SK-N-SH treated with all-trans-retinoic acid at 6 μM for 48 hours (cell line): ENCODE measurements around the gene CDK5RAP2.

Experiments
- ATAC-seq: fragments of 200-7000 bp; cut with Tn5 transposase; 3 replicates; pipeline ENCODE4 v1.9.1; 2020; ENCODE audit warnings: mild to moderate bottlenecking, moderate library complexity
- ARNTL ChIP-seq: fragments of 450-650 bp; formaldehyde crosslinking; IDR thresholded peaks from 2 replicates; pipeline ENCODE4 v1.5.0; 2020; ENCODE audit warnings: low read depth, mild to moderate bottlenecking, moderate library complexity, borderline replicate concordance
- BACH2 ChIP-seq: fragments of 250-450 bp; sonication (Bioruptor Pico); IDR thresholded peaks from 2 replicates; pipeline ENCODE4 v1.9.0; 2021; ENCODE audit warnings: mild to moderate bottlenecking, borderline replicate concordance
- CSDC2 ChIP-seq: fragments of 250-450 bp; sonication (Bioruptor Pico); IDR thresholded peaks from 2 replicates; pipeline ENCODE4 v1.5.0; 2020; ENCODE audit warnings: mild to moderate bottlenecking, moderate library complexity
- ESRRG ChIP-seq: fragments of 250-450 bp; sonication (Bioruptor Pico); IDR thresholded peaks from 2 replicates; pipeline ENCODE4 v1.6.1; 2021; ENCODE audit warnings: mild to moderate bottlenecking
- GLIS3 ChIP-seq: fragments of 250-450 bp; sonication (Bioruptor Pico); IDR thresholded peaks from 2 replicates; pipeline ENCODE4 v1.5.0; 2020; ENCODE audit warnings: mild to moderate bottlenecking, moderate library complexity
- ISL1 ChIP-seq: fragments of 250-450 bp; sonication (Bioruptor Pico); IDR thresholded peaks from 2 replicates; pipeline ENCODE4 v2.1.2; 2022; ENCODE audit warnings: mild to moderate bottlenecking, moderate library complexity
- OSR1 ChIP-seq: fragments of 250-450 bp; sonication (Bioruptor Pico); IDR thresholded peaks from 2 replicates; pipeline ENCODE4 v1.8.0; 2022; ENCODE audit warnings: moderate library complexity, mild to moderate bottlenecking, inconsistent platforms
- PPARA ChIP-seq: fragments of 250-450 bp; sonication (Bioruptor Pico); IDR thresholded peaks from 2 replicates; pipeline ENCODE4 v1.5.0; 2020; ENCODE audit warnings: mild to moderate bottlenecking, borderline replicate concordance
- RARB ChIP-seq: fragments of 250-450 bp; sonication (Bioruptor Pico); IDR thresholded peaks from 2 replicates; pipeline ENCODE4 v1.8.0; 2021; ENCODE audit warnings: mild to moderate bottlenecking, moderate library complexity
- SNAI2 ChIP-seq: fragments of 250-450 bp; sonication (Bioruptor Pico); IDR thresholded peaks from 2 replicates; pipeline ENCODE4 v1.5.0; 2020; ENCODE audit warnings: mild to moderate bottlenecking, moderate library complexity
- TCF4 ChIP-seq: fragments of 250-450 bp; sonication (Bioruptor Pico); IDR thresholded peaks from 2 replicates; pipeline ENCODE4 v1.8.0; 2021; ENCODE audit warnings: mild to moderate bottlenecking, moderate library complexity, borderline replicate concordance
- ZC3H10 ChIP-seq: fragments of 250-450 bp; sonication (Bioruptor Pico); IDR thresholded peaks from 2 replicates; pipeline ENCODE4 v1.5.1; 2021; ENCODE audit warnings: mild to moderate bottlenecking, moderate library complexity
- ZFP3 ChIP-seq: fragments of 250-450 bp; sonication (Bioruptor Pico); IDR thresholded peaks from 2 replicates; pipeline ENCODE4 v1.5.0; 2020; ENCODE audit warnings: mild to moderate bottlenecking, moderate library complexity
- ZFP30 ChIP-seq: fragments of 450-650 bp; formaldehyde crosslinking; IDR thresholded peaks from 2 replicates; pipeline ENCODE4 v1.5.0; 2022; ENCODE audit warnings: mild to moderate bottlenecking, moderate library complexity
- ZNF565 ChIP-seq: fragments of 450-650 bp; formaldehyde crosslinking; conservative IDR thresholded peaks from 2 replicates; pipeline ENCODE4 v1.5.0; 2020; ENCODE audit warnings: low read depth, mild to moderate bottlenecking, moderate library complexity
- ZNF70 ChIP-seq: fragments of 450-650 bp; formaldehyde crosslinking; IDR thresholded peaks from 2 replicates; pipeline ENCODE4 v1.5.0; 2020; ENCODE audit warnings: mild to moderate bottlenecking, moderate library complexity
- ZNF8 ChIP-seq: fragments of 450-650 bp; formaldehyde crosslinking; IDR thresholded peaks from 2 replicates; pipeline ENCODE4 v1.5.0; 2020; ENCODE audit warnings: mild to moderate bottlenecking, moderate library complexity
- TF ChIP-seq, protein P1 (sequence below): fragments of 250-450 bp; sonication (Bioruptor Pico); IDR thresholded peaks from 2 replicates; pipeline ENCODE4 v1.8.0; 2021; ENCODE audit warnings: low read depth, mild to moderate bottlenecking, moderate library complexity, borderline replicate concordance
- TF ChIP-seq, protein P2 (sequence below): fragments of 250-450 bp; sonication (Bioruptor Pico); IDR thresholded peaks from 2 replicates; pipeline ENCODE4 v1.5.0; 2020; ENCODE audit warnings: mild to moderate bottlenecking, moderate library complexity
- TF ChIP-seq, protein P3 (sequence below): fragments of 250-450 bp; sonication (Bioruptor Pico); IDR thresholded peaks from 2 replicates; pipeline ENCODE4 v1.8.0; 2020; ENCODE audit warnings: mild to moderate bottlenecking, moderate library complexity, borderline replicate concordance
- TF ChIP-seq, protein P4 (sequence below): fragments of 250-450 bp; sonication (Bioruptor Pico); IDR thresholded peaks from 2 replicates; pipeline ENCODE4 v1.5.1; 2021; ENCODE audit warnings: mild to moderate bottlenecking, moderate library complexity

CDK5RAP2 gene

DNA sequence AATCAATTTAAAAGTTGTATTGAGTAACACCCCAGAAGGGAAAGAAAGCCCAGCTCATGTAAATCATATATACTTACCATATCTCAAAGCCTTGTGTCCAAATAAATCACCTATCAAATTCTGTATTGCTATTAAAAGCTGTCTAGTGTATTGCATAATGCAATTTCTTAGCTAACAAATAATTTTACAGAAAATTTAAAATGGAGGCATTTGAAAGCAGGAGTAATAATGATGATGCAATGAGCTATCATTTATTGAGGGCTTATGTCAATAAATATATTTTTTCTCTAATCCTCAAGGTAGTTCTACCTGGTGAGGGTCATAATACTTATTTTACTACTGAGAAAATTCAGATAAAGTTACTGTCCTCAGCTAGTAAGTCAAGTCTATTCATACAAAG lies 42.8 kb upstream of the CDK5RAP2 start:
- ATAC-seq: no peak
- TF ChIP-seq ISL1 (CRISPR knock-in tag): no peak
- TF ChIP-seq, protein P1, sequence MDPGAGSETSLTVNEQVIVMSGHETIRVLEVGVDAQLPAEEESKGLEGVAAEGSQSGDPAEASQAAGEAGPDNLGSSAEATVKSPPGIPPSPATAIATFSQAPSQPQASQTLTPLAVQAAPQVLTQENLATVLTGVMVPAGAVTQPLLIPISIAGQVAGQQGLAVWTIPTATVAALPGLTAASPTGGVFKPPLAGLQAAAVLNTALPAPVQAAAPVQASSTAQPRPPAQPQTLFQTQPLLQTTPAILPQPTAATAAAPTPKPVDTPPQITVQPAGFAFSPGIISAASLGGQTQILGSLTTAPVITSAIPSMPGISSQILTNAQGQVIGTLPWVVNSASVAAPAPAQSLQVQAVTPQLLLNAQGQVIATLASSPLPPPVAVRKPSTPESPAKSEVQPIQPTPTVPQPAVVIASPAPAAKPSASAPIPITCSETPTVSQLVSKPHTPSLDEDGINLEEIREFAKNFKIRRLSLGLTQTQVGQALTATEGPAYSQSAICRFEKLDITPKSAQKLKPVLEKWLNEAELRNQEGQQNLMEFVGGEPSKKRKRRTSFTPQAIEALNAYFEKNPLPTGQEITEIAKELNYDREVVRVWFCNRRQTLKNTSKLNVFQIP: no peak
- no peak for TF ChIP-seq OSR1
- TF ChIP-seq ZNF70 (CRISPR knock-in tag): no peak
- TF ChIP-seq, protein P2, sequence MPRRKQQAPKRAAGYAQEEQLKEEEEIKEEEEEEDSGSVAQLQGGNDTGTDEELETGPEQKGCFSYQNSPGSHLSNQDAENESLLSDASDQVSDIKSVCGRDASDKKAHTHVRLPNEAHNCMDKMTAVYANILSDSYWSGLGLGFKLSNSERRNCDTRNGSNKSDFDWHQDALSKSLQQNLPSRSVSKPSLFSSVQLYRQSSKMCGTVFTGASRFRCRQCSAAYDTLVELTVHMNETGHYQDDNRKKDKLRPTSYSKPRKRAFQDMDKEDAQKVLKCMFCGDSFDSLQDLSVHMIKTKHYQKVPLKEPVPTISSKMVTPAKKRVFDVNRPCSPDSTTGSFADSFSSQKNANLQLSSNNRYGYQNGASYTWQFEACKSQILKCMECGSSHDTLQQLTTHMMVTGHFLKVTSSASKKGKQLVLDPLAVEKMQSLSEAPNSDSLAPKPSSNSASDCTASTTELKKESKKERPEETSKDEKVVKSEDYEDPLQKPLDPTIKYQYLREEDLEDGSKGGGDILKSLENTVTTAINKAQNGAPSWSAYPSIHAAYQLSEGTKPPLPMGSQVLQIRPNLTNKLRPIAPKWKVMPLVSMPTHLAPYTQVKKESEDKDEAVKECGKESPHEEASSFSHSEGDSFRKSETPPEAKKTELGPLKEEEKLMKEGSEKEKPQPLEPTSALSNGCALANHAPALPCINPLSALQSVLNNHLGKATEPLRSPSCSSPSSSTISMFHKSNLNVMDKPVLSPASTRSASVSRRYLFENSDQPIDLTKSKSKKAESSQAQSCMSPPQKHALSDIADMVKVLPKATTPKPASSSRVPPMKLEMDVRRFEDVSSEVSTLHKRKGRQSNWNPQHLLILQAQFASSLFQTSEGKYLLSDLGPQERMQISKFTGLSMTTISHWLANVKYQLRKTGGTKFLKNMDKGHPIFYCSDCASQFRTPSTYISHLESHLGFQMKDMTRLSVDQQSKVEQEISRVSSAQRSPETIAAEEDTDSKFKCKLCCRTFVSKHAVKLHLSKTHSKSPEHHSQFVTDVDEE (CRISPR knock-in tag): no peak
- TF ChIP-seq CSDC2 (CRISPR knock-in tag): no peak
- no peak for TF ChIP-seq TCF4 (CRISPR knock-in tag)
- no peak for TF ChIP-seq ZC3H10 (CRISPR knock-in tag)
- no peak for TF ChIP-seq SNAI2 (CRISPR knock-in tag)
- TF ChIP-seq ZFP30: no peak
- no peak for TF ChIP-seq GLIS3
- TF ChIP-seq ZFP3: no peak
- TF ChIP-seq RARB (CRISPR knock-in tag): no peak
- TF ChIP-seq, all 23 proteins: peak for 0

DNA sequence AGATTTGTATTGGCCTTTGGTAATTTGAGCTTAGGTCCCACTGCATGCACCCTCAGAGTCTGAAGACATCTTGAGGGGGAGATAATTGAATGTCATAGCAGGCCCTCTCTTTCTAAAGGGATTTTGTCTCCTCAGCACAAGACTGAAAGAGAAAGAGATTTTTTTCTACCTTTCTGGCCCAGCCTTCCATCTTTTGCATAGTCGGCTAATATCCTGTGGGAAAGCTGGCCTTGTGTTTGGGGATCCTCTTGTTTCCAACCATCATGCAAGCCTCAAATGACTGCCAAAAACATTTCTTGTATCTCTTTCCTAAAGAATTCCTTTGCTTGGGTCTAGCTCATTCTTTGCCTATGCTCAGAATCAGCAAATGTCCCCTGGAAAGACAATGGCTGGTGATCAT lies 42.0 kb upstream of the CDK5RAP2 start:
- ATAC-seq: no peak
- TF ChIP-seq PPARA (CRISPR knock-in tag): no peak
- no peak for TF ChIP-seq BACH2 (CRISPR knock-in tag)
- TF ChIP-seq, protein P3, sequence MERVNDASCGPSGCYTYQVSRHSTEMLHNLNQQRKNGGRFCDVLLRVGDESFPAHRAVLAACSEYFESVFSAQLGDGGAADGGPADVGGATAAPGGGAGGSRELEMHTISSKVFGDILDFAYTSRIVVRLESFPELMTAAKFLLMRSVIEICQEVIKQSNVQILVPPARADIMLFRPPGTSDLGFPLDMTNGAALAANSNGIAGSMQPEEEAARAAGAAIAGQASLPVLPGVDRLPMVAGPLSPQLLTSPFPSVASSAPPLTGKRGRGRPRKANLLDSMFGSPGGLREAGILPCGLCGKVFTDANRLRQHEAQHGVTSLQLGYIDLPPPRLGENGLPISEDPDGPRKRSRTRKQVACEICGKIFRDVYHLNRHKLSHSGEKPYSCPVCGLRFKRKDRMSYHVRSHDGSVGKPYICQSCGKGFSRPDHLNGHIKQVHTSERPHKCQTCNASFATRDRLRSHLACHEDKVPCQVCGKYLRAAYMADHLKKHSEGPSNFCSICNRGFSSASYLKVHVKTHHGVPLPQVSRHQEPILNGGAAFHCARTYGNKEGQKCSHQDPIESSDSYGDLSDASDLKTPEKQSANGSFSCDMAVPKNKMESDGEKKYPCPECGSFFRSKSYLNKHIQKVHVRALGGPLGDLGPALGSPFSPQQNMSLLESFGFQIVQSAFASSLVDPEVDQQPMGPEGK (CRISPR knock-in tag): no peak
- no peak for TF ChIP-seq ESRRG (CRISPR knock-in tag)
- TF ChIP-seq ZFP3: no peak
- TF ChIP-seq OSR1: no peak
- no peak for TF ChIP-seq ARNTL (CRISPR knock-in tag)
- TF ChIP-seq ZC3H10 (CRISPR knock-in tag): no peak
- TF ChIP-seq ZNF565 (CRISPR knock-in tag): no peak
- TF ChIP-seq RARB (CRISPR knock-in tag): no peak
- TF ChIP-seq ZNF8: no peak
- no peak for TF ChIP-seq GLIS3
- TF ChIP-seq, protein P1: no peak
- TF ChIP-seq SNAI2 (CRISPR knock-in tag): no peak
- TF ChIP-seq, protein P4, sequence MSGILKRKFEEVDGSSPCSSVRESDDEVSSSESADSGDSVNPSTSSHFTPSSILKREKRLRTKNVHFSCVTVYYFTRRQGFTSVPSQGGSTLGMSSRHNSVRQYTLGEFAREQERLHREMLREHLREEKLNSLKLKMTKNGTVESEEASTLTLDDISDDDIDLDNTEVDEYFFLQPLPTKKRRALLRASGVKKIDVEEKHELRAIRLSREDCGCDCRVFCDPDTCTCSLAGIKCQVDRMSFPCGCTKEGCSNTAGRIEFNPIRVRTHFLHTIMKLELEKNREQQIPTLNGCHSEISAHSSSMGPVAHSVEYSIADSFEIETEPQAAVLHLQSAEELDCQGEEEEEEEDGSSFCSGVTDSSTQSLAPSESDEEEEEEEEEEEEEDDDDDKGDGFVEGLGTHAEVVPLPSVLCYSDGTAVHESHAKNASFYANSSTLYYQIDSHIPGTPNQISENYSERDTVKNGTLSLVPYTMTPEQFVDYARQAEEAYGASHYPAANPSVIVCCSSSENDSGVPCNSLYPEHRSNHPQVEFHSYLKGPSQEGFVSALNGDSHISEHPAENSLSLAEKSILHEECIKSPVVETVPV (CRISPR knock-in tag): no peak
- TF ChIP-seq ZFP30: no peak
- no peak for TF ChIP-seq ZNF70 (CRISPR knock-in tag)
- no peak for TF ChIP-seq TCF4 (CRISPR knock-in tag)
- TF ChIP-seq, all 23 proteins: peak for 0
